Fibroblast of skin of back (primary cell): Measurements from ENCODE around the gene SBNO1.
"Not testable (repeated sequence)": the region's sequence is repeated elsewhere in the genome, so short reads cannot be mapped to it uniquely, and the experiment has no call there.

Experiments
- DNase-seq: peaks from one replicate; pipeline ENCODE4 v3.0.0-alpha.2; 2013

SBNO1 gene

GRCh38 chr12:123388951-123389559 lies 24.4 kb upstream of the SBNO1 start:
- no peak for DNase-seq

DNA sequence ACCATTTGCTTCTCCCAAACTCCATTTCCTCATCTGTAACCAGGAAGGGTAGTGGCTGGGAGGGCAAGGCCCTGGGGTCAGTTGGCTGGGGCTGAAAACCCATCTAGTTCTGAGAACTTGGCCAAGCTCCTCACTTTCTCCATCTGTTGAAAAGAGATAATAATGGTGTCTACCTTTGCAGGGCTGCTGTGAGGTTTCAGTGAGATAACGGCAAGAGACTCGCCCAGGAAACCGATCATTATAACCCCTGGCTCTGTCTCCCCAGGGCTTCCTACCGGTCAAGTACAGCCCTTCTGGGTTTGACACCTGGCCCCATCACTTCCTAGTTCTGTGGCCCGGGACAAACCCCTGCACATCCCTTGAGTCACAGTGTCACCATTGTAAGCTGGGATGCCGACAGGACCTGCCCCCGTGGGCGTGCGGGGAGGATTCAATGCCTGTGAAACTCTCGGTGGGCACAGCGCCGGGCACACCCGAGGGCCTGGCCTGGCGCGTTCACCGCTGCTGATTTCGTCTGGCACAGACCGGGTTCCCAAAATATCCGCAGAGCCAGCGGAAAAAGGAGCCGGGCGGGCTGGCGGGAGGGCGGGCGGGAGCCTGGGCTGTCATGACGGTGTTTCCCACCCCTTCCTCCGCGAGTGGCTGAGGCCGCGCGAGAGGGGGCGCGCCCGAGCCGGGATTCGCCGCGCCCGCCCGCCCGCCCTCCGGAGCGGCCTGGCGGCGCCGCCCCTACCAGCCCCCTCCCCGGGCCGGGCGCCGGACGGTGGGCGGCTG lies 23.7 kb upstream of the SBNO1 start:
- DNase-seq = peak; percentile 77

GRCh38 chr12:123387508-123388176 lies 23.0 kb upstream of the SBNO1 start:
- no peak for DNase-seq

GRCh38 chr12:123385536-123385935 lies 20.9 kb upstream of the SBNO1 start:
- DNase-seq = not testable (repeated sequence)

GRCh38 chr12:123384994-123385376 lies 20.3 kb upstream of the SBNO1 start:
- DNase-seq = peak; percentile 82

- DNase-seq = no peak
Observed at GRCh38 chr12:123384318-123384993, 19.8 kb upstream of the SBNO1 start.

DNA sequence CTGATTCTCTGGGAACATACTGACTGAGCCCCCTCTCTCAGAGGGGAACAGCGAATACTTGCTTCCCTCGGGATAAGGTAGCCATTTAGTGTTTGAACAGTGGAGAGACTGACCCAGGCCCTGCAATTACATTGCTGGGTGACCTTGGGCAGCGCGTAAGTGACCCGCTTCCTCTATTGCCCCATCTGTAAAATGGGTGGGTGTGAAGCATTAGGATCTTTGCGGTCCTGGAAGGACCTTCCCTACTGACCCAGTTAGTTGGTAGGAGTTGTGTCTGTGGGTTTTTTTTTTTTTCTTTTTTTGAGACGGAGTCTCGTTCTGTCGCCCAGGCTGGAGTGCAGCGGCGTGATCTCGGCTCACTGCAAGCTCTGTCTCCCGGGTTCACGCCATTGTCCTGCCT lies 18.0 kb upstream of the SBNO1 start:
- no peak for DNase-seq

- DNase-seq = no peak
Observed at GRCh38 chr12:123379391-123379790, 14.7 kb upstream of the SBNO1 start.

GRCh38 chr12:123372415-123372814 lies 7.8 kb upstream of the SBNO1 start:
- not testable (repeated sequence) for DNase-seq

DNA sequence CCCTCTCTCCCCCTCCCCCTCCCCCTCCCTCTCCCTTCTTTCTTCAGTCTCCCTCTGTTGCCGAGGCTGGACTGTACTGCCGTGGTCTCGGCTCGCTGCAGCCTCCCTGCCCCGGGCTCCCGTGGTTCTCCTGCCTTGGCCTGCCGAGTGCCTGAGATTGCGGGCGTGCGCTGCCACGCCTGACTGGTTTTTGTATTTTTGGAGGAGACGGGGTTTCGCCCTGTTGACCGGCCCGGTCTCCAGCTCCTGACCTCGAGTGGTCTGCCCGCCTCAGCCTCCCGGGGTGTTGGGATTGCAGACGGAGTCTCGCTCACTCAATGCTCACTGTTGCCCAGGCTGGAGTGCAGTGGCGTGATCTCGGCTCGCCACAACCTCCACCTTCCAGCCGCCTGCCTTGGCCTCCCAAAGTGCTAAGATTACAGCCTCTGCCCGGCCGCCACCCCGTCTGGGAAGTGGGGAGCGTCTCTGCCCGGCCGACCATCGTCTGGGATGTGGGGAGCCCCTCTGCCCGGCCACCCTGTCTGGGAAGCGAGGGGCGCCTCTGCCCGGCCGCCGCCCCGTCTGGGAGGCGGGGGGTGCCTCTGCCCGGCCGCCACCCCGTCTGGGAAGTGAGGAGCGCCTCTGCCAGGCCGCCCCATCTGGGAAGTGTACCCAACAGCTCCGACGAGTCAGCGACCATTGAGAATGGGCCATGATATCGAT lies 7.2 kb upstream of the SBNO1 start:
- not testable (repeated sequence) for DNase-seq

DNA sequence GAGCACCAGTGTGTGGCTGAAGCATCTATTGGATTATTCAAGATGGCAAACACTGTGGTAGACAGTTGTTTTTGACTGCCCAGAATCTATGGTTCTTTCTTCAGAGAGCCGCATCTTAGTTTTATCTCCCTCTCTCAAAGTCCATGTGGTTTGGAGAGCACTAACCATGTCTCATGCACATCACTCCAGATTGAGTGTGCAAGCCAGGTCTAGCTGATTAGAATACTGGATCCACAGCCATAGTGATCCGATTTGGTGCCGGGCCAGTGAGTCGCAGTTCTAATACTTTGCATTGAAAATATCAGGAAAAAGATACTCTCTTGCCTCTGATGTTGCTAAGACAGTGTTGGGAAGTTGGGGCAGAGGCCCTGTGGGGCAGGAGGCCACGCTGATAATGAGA lies 4.6 kb upstream of the SBNO1 start:
- no peak for DNase-seq

DNA sequence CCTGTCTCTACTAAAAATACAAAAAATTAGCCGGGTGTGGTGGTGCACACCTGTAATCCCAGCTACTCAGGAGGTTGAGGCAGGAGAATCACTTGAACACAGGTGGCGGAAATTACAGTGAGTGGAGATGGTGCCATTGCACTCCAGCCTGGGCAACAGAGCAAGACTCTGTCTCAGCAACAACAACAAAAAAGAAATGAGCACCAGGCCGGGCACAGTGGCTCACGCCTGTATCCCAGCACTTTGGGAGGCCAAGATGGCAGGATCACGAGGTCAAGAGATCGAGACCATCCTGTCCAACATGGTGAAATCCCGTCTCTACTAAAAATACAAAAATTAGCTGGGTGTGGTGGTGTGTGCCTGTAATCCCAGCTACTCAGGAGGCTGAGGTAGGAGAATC lies 3.8 kb upstream of the SBNO1 start:
- DNase-seq = not testable (repeated sequence)

DNA sequence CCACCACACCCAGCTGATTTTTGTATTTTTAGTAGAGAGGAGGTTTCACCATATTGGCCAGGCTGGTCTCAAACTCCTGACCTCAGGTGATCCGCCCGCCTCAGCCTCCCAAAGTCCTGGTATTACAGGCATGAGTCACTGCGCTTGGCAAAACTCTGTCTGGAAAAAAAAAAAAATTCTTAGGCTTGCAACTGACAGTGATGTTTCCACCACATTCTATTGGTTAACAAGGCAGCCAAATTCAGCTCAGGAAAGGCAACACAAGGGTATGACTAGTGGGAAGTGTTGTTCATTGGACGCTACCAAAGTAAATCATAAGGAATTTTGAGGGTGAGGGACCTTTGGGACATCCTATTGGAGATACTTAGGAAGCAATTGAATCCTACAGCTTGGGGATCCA lies 2.9 kb upstream of the SBNO1 start:
- DNase-seq = no peak

DNA sequence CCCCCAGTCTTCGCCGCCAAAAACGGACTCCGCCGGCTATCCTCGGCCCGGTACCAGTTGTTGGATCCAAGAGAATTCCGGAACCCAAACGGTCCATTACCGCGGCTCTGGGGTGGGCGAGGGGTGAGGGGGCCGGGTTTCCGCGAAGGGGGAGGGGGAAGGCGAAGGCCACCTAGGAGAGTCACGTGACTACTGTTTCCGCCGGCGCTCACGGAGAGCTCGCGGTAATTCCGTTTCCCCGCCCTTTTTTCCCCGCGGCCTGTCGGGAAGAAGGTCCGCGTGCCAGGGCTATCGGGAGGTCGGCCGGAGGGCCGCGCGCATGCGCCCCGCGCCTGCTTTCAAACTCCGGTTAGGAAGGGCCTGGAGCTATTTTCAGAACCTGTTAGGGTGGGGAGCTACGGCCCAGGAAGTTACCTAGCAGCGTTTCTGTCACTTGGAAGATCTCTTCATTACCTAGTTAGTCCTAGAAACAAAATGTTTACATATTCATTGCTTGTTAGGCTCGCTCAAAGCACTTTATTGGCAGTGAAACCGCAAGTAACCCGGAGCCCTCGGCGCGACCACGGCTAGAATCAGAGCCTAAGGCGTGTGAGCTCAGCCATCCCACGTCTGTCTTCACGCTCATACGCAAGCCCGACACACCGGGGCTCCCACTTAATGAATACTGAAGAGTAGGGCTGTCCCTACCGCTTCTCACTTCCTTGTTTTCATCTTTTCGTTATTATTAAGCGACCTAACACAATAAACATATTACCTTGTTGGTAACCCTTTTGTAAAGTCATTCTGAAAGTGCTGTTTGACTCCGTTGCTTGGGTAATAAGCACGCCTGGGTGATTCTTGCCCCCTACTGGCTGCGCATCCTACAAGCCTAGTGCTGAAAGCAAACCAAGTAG lies 624 bp upstream of the SBNO1 start:
- peak; percentile 98 for DNase-seq

DNA sequence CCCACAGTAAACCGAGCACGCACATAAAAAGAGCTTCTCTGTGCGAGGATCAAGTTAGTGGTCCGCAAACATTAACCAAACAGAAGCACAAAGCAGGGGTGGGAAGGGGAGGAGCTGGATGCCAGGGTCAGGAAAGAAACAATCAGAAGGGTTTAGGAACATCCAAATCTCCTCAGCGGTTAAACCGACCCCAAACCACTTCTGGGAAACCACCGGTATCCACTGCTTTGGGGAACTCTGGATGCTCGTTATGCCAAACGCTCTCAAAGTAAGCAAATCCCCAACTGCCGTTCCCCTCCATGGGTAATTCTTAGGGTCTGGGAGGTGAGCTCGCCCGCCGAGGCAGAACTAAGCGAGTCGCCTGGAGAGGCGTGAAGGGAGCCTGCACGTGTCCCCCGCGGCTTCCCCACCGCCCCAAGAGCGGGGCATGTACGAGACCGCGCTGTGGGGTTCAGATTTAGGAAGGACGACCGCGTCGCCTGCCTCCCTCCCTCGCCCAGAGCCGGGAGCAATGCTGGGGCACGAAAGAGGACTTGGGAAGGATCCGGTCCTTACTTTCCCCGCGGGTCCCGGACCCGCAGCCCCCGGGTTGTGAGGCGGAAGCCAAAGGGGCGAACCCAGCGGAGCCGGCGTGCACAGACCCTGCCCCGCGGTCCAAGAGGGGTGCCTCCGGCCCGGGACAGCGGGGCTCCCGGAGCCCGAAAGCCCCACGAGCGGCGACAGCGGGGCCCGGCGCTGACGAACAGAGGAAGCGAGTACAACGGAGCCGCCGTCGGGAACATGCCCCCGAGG lies 711 bp downstream of the SBNO1 start:
- no peak for DNase-seq

- no peak for DNase-seq
Observed at GRCh38 chr12:123363390-123363739, 1.3 kb downstream of the SBNO1 start.

DNA sequence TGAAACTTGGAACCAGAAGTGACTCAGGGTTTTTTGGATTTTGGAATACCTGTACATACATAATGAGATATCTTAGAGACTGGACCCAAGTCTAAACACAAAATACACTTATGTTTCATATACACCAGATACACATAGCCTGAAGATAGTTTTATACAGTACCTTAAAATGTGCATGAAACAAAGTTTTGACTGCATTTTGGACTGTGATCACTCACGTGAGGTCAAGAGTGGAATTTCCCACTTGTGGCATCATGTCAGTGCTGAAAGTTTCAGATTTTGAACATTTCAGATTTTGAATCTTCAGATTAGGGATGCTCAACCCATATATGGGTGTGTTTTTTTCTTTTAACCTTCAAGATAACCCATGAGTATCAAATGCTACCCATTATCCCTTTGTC lies 6.6 kb downstream of the SBNO1 start:
- DNase-seq = no peak

- DNase-seq = no peak
Observed at GRCh38 chr12:123356159-123356670, 8.4 kb downstream of the SBNO1 start.

- no peak for DNase-seq
Observed at GRCh38 chr12:123354600-123354999, 10.0 kb downstream of the SBNO1 start.

GRCh38 chr12:123351349-123351748 lies 13.3 kb downstream of the SBNO1 start:
- DNase-seq = no peak

- DNase-seq = no peak
Observed at GRCh38 chr12:123346946-123347345, 17.7 kb downstream of the SBNO1 start.
